H9 (cell line): ENCODE data around the gene DYRK1A. TPM values are rescaled to one million over a fixed set of nuclear protein-coding genes. Genes with fewer than 3 reads are reported as not detected.

Experiments used
- DNase-seq: peaks from one replicate; pipeline ENCODE4 v3.0.0-alpha.2; 2017
- H2AFZ ChIP-seq: one replicate; pipeline ENCODE4 v1.6.1; 2013; ENCODE audit warnings: mild to moderate bottlenecking, low read length, control low read depth, moderate library complexity
- H2AK5ac ChIP-seq: 2 replicates; pipeline ENCODE4 v1.6.1; 2013; ENCODE audit warnings: low read length, control low read depth, mixed read lengths; ENCODE audit not compliant: insufficient read length
- H2BK120ac ChIP-seq: one replicate; pipeline ENCODE4 v1.6.1; 2013; ENCODE audit warnings: low read depth, mild to moderate bottlenecking, low read length, control low read depth, inconsistent platforms; ENCODE audit not compliant: poor library complexity, severe bottlenecking
- H2BK12ac ChIP-seq: 2 replicates; pipeline ENCODE4 v1.6.1; 2013; ENCODE audit warnings: low read length, control low read depth, mixed read lengths, low read depth; ENCODE audit not compliant: insufficient read length
- H2BK15ac ChIP-seq: 2 replicates; pipeline ENCODE4 v1.6.1; 2013; ENCODE audit warnings: low read depth, low read length, control low read depth
- H2BK20ac ChIP-seq: one replicate; pipeline ENCODE4 v1.6.1; 2013; ENCODE audit warnings: low read depth, mild to moderate bottlenecking, low read length, control low read depth, inconsistent platforms; ENCODE audit not compliant: poor library complexity, severe bottlenecking
- H2BK5ac ChIP-seq: 2 replicates; pipeline ENCODE4 v1.6.1; 2013; ENCODE audit warnings: low read length, control low read depth, mixed read lengths; ENCODE audit not compliant: insufficient read length
- H3K14ac ChIP-seq: 2 replicates; pipeline ENCODE4 v1.6.1; 2013; ENCODE audit warnings: low read length, control low read depth; ENCODE audit not compliant: insufficient read depth
- H3K18ac ChIP-seq: 2 replicates; pipeline ENCODE4 v1.6.1; 2013; ENCODE audit warnings: low read depth, mild to moderate bottlenecking, mixed read lengths, low read length, control low read depth; ENCODE audit not compliant: insufficient read length
- H3K23ac ChIP-seq: 2 replicates; pipeline ENCODE4 v1.6.1; 2013; ENCODE audit warnings: low read length, control low read depth, mixed read lengths, low read depth; ENCODE audit not compliant: insufficient read length
- H3K23me2 ChIP-seq: 2 replicates; pipeline ENCODE4 v1.6.1; 2013; ENCODE audit warnings: low read depth, mild to moderate bottlenecking, mixed read lengths, low read length, control low read depth; ENCODE audit not compliant: insufficient read length, poor library complexity, severe bottlenecking
- H3K27ac ChIP-seq: 2 replicates; pipeline ENCODE4 v1.5.1; 2013; ENCODE audit warnings: low read length, control low read depth, mixed read lengths, low read depth; ENCODE audit not compliant: insufficient read length
- H3K27me3 ChIP-seq: 2 replicates; pipeline ENCODE4 v1.6.1; 2013; ENCODE audit warnings: low read length, control low read depth, inconsistent platforms; ENCODE audit not compliant: insufficient read depth
- H3K4ac ChIP-seq: 2 replicates; pipeline ENCODE4 v1.6.1; 2013; ENCODE audit warnings: low read depth, mild to moderate bottlenecking, control low read depth, inconsistent platforms, low read length, moderate library complexity
- H3K4me1 ChIP-seq: 2 replicates; pipeline ENCODE4 v1.6.1; 2013; ENCODE audit warnings: low read length, control low read depth, inconsistent platforms; ENCODE audit not compliant: insufficient read depth
- H3K4me2 ChIP-seq: 2 replicates; pipeline ENCODE4 v1.6.1; 2013; ENCODE audit warnings: low read length, control low read depth, mixed read lengths; ENCODE audit not compliant: insufficient read length, insufficient read depth
- H3K56ac ChIP-seq: 2 replicates; pipeline ENCODE4 v1.6.1; 2013; ENCODE audit warnings: low read depth, mild to moderate bottlenecking, mixed read lengths, low read length, control low read depth; ENCODE audit not compliant: insufficient read length
- H3K79me1 ChIP-seq: 2 replicates; pipeline ENCODE4 v1.6.1; 2013; ENCODE audit warnings: low read depth, mild to moderate bottlenecking, moderate library complexity, low read length, control low read depth, inconsistent platforms; ENCODE audit not compliant: insufficient read depth, poor library complexity, severe bottlenecking
- H3K79me2 ChIP-seq: 2 replicates; pipeline ENCODE4 v1.6.1; 2013; ENCODE audit warnings: low read length, control low read depth, inconsistent platforms; ENCODE audit not compliant: insufficient read depth
- H3K9ac ChIP-seq: 2 replicates; pipeline ENCODE4 v1.6.1; 2013; ENCODE audit warnings: low read length, control low read depth, mixed read lengths; ENCODE audit not compliant: insufficient read length; ENCODE audit errors: extremely low read depth
- H3K9me3 ChIP-seq: one replicate; pipeline ENCODE4 v1.6.1; 2013; ENCODE audit warnings: low read depth, low read length, inconsistent platforms; ENCODE audit not compliant: control insufficient read depth
- H3T11ph ChIP-seq: one replicate; pipeline ENCODE4 v1.6.1; 2013; ENCODE audit warnings: mild to moderate bottlenecking, low read length, control low read depth, inconsistent platforms
- H4K20me1 ChIP-seq: one replicate; pipeline ENCODE4 v1.6.1; 2013; ENCODE audit not compliant: control insufficient read depth, insufficient read length, insufficient read depth
- H4K5ac ChIP-seq: 2 replicates; pipeline ENCODE4 v1.6.1; 2013; ENCODE audit warnings: low read depth, mild to moderate bottlenecking, mixed read lengths, low read length, control low read depth; ENCODE audit not compliant: insufficient read length
- H4K8ac ChIP-seq: replicated peaks from 2 replicates; pipeline ENCODE4 v1.6.1; 2013; ENCODE audit warnings: low read length, control low read depth, mixed read lengths, low read depth; ENCODE audit not compliant: insufficient read length
- H4K91ac ChIP-seq: 2 replicates; pipeline ENCODE4 v1.6.1; 2013; ENCODE audit warnings: low read depth, mild to moderate bottlenecking, moderate library complexity, mixed read lengths, low read length, control low read depth; ENCODE audit not compliant: insufficient read length
- H3K27ac Mint-ChIP-seq, 3 experiments: 2 replicates in 2 of 3; 3 replicates in 1 of 3; pipeline ENCODE4 v1.8.0; 2020 to 2021; ENCODE audit warnings: mixed read lengths in 3 of 3, mild to moderate bottlenecking in 1 of 3, moderate library complexity in 1 of 3
- H3K27me3 Mint-ChIP-seq: 2 replicates; pipeline ENCODE4 v1.8.0; 2021; ENCODE audit warnings: low read depth, mild to moderate bottlenecking, moderate library complexity, mixed read lengths
- H3K36me3 Mint-ChIP-seq, 3 experiments: 2 replicates in 2 of 3; 3 replicates in 1 of 3; pipeline ENCODE4 v1.8.0; 2020 to 2021; ENCODE audit warnings: low read depth in 3 of 3, mixed read lengths in 3 of 3; ENCODE audit not compliant: insufficient read depth in 1 of 3
- H3K4me1 Mint-ChIP-seq, 2 experiments: 2 replicates each; pipeline ENCODE4 v1.8.0; 2020; ENCODE audit warnings: mixed read lengths in 2 of 2
- H3K4me3 Mint-ChIP-seq, 2 experiments: 2 replicates in 1 of 2; 3 replicates in 1 of 2; pipeline ENCODE4 v1.8.0; 2020 to 2021; ENCODE audit warnings: mild to moderate bottlenecking in 2 of 2, mixed read lengths in 2 of 2, moderate library complexity in 1 of 2
- H3K9me3 Mint-ChIP-seq, 2 experiments: 2 replicates in 1 of 2; 3 replicates in 1 of 2; pipeline ENCODE4 v1.8.0; 2020; ENCODE audit warnings: mild to moderate bottlenecking in 2 of 2, mixed read lengths in 2 of 2, moderate library complexity in 1 of 2
- WGBS: extraction: QIAGEN DNeasy Blood & Tissue Kit; methylation state at CpG from one replicate; pipeline ENCODE4 v1.1.7; 2013; ENCODE audit warnings: missing lambda C conversion rate, low lambda C conversion rate, mixed read lengths; ENCODE audit not compliant: insufficient read length; ENCODE audit errors: extremely low coverage; 5-methylcytosine and 5-hydroxymethylcytosine counted together
- total RNA-seq: library from RNA; stranded (reverse); gene quantifications from 2 replicates; pipeline ENCODE4 v1.2.1, GENCODE V29; 2021
- TF ChIP-seq, protein P1 (sequence below): fragments of 200-600 bp; sonication (generic); conservative IDR thresholded peaks from 3 replicates; pipeline ENCODE4 v1.8.0; 2021; ENCODE audit warnings: antibody characterized with exemption, mild to moderate bottlenecking

The DYRK1A gene
- total RNA-seq, 1 experiment from 2014 or later, result 73.6 TPM

GRCh38 chr21:37483776-37484175, 117.2 kb downstream of the DYRK1A start:
- DNase-seq, result peak; percentile 59
- Histone ChIP-seq H3K4me1 (peaks cover 3% of the 10 kb centered on the region; the same call in 1 of the 2 replicates), H3K23ac (no peak overlapping the region), H3T11ph (no peak overlapping the region), H3K4ac (no peak overlapping the region), H2BK15ac (no peak overlapping the region), H2AK5ac (no peak overlapping the region), H3K14ac (no peak overlapping the region), H2BK5ac (no peak overlapping the region), H4K5ac (no peak overlapping the region), H2BK120ac (no peak overlapping the region), H3K27me3 (no peaks in the 10 kb centered on the region), H3K9ac (no peak overlapping the region), H3K27ac (no peak overlapping the region), H4K8ac (no peak overlapping the region), H2BK12ac (no peak overlapping the region), H2BK20ac (no peak overlapping the region), H2AFZ (no peak overlapping the region), H3K79me1 (peaks cover 3% of the 10 kb centered on the region), H4K91ac (no peak overlapping the region), H3K18ac (peak overlapping the region; percentile 14), H4K20me1 (no peaks in the 10 kb centered on the region), H3K9me3 (no peaks in the 10 kb centered on the region), H3K23me2 (no peaks in the 10 kb centered on the region), H3K4me2 (no peak overlapping the region), H3K79me2 (no peaks in the 10 kb centered on the region; the same call in 1 of the 2 replicates), H3K56ac (no peak overlapping the region)
- TF ChIP-seq, protein P1, sequence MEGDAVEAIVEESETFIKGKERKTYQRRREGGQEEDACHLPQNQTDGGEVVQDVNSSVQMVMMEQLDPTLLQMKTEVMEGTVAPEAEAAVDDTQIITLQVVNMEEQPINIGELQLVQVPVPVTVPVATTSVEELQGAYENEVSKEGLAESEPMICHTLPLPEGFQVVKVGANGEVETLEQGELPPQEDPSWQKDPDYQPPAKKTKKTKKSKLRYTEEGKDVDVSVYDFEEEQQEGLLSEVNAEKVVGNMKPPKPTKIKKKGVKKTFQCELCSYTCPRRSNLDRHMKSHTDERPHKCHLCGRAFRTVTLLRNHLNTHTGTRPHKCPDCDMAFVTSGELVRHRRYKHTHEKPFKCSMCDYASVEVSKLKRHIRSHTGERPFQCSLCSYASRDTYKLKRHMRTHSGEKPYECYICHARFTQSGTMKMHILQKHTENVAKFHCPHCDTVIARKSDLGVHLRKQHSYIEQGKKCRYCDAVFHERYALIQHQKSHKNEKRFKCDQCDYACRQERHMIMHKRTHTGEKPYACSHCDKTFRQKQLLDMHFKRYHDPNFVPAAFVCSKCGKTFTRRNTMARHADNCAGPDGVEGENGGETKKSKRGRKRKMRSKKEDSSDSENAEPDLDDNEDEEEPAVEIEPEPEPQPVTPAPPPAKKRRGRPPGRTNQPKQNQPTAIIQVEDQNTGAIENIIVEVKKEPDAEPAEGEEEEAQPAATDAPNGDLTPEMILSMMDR, result no peak
- H3K27me3 Mint-ChIP-seq, result no peaks in the 10 kb centered on the region
- no peak overlapping the region for H3K4me3 Mint-ChIP-seq
- peaks cover 20 to 25% of the 10 kb centered on the region in 2 experiments for H3K4me1 Mint-ChIP-seq
- WGBS, result no CpG with 5 or more reads among the region's 7 CpGs
- H3K27ac Mint-ChIP-seq, result peak overlapping the region; percentile 28 to 86 (median 77); a peak in 2 of 7 replicates
- H3K9me3 Mint-ChIP-seq, result no peaks in the 10 kb centered on the region
- peaks cover 19 to 53% (median 39%) of the 10 kb centered on the region in 3 experiments; a peak in 6 of 7 replicates for H3K36me3 Mint-ChIP-seq
